GM18873 (cell line): ENCODE measurements around the gene CRY1.
"Not testable (repeated sequence)": the region's sequence is repeated elsewhere in the genome, so short reads cannot be mapped to it uniquely, and the experiment has no call there.

Source experiments
- ATAC-seq: cut with Tn5 transposase; IDR thresholded peaks from one replicate; pipeline ENCODE4 v1.9.1; 2021; ENCODE audit warnings: mild to moderate bottlenecking, moderate library complexity, moderate number of reproducible peaks; ENCODE audit not compliant: unreplicated experiment, low FRiP score

Gene CRY1

GRCh38 chr12:107080299-107080698 is 13.1 kb downstream of the CRY1 start:
- ATAC-seq: no peak

- no peak for ATAC-seq
These were observed 14.0 kb downstream of the CRY1 start for GRCh38 chr12:107079172-107080011.

GRCh38 chr12:107073266-107073665 is 20.1 kb downstream of the CRY1 start:
- not testable (repeated sequence) for ATAC-seq

- ATAC-seq: no peak
These were observed 26.7 kb downstream of the CRY1 start for GRCh38 chr12:107066691-107067090.

- no peak for ATAC-seq
These were observed 28.7 kb downstream of the CRY1 start for GRCh38 chr12:107064687-107065086.

- no peak for ATAC-seq
These were observed 29.1 kb downstream of the CRY1 start for GRCh38 chr12:107064243-107064642.

GRCh38 chr12:107058190-107058589 is 35.2 kb downstream of the CRY1 start:
- no peak for ATAC-seq

- ATAC-seq: no peak
These were observed 36.1 kb downstream of the CRY1 start for GRCh38 chr12:107057071-107057834.

- no peak for ATAC-seq
These were observed 39.6 kb downstream of the CRY1 start for GRCh38 chr12:107053709-107054108.

GRCh38 chr12:107045186-107045585 is 48.2 kb downstream of the CRY1 start:
- no peak for ATAC-seq

- no peak for ATAC-seq
These were observed 50.5 kb downstream of the CRY1 start for GRCh38 chr12:107042801-107043200.

- ATAC-seq: no peak
These were observed 57.6 kb downstream of the CRY1 start for GRCh38 chr12:107035733-107036132.

- no peak for ATAC-seq
These were observed 59.3 kb downstream of the CRY1 start for GRCh38 chr12:107033758-107034739.

- no peak for ATAC-seq
These were observed 61.1 kb downstream of the CRY1 start for GRCh38 chr12:107032266-107032665.

GRCh38 chr12:107031061-107031460 is 62.3 kb downstream of the CRY1 start:
- no peak for ATAC-seq

GRCh38 chr12:107029081-107029480 is 64.3 kb downstream of the CRY1 start:
- ATAC-seq: no peak

- ATAC-seq: no peak
These were observed 65.7 kb downstream of the CRY1 start for GRCh38 chr12:107027636-107028053.

GRCh38 chr12:107026806-107027635 is 66.3 kb downstream of the CRY1 start:
- ATAC-seq: no peak

GRCh38 chr12:107026356-107026755 is 67.0 kb downstream of the CRY1 start:
- not testable (repeated sequence) for ATAC-seq

- ATAC-seq: no peak
These were observed 67.7 kb downstream of the CRY1 start for GRCh38 chr12:107025671-107026070.
